Glomerular visceral epithelial cell (primary cell): ENCODE measurements around the gene ZNF222.

ENCODE experiments used
- DNase-seq: peaks from one replicate; pipeline ENCODE4 v3.0.0-alpha.2; 2016; ENCODE audit errors: extremely low spot score

ZNF222 gene

DNA sequence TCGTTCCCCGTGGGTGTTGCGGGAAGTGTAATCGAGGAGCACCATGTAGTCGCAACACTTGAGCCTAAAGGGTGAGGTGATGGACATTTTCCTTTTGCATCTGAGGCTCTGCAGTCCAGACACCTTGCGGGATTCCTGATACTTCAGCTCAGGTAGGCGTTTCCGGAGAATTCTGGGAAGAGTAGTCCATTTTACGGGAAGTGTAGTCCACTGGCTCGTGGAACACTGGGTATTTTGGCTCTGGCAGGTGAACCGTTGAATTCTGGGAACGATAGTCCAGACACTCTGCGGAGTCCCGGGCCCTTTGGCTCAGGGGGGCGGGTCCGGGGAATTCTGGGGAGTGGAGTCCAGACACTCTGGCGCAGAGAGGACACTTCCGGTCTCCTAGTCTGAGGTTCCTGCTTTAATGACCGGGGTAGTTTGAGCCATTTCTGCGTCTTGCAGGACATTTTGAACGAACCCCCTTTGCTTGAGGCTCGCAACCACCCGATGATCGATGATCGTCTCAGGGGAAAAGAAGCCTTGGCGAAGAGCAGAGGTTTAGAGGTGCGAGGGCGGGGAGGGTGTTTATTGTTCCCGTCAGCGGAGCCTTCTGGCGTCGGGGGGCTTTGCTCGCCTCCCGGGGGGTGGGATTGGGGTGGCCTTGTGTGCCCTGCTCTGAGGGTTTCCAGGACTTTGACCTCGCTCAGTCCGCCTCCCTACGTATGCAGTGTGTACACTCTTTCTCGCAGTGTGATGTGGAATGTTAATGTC is 26.6 kb downstream of the ZNF222 start, which contains the start of gene ZNF223:
Gene ZNF223 (plus strand): TSS at position 387 of the 753 bp plus-strand sequence. CDS start 3,141 bp downstream, outside the sequence.
- DNase-seq = peak; percentile 90

DNA sequence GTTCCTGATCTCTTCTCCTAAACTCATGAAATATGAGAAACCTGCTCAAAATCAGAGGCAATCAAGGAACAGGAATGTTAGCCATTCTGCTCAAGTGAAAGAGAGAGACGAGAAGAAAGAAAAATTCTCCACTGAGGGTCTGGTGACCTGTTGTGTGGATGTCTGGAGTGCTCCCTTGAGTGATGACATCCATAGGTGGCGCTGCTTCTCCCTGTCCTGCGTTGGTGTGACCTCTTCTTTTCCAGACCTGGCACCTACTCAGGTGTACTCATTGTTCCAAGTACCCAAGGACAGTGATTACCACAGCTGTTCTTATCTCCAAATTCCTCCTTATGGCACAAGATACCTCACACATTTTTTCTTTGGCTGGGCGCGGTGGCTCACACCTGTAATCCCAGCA is 30.7 kb downstream of the ZNF222 start:
- DNase-seq = no peak

DNA sequence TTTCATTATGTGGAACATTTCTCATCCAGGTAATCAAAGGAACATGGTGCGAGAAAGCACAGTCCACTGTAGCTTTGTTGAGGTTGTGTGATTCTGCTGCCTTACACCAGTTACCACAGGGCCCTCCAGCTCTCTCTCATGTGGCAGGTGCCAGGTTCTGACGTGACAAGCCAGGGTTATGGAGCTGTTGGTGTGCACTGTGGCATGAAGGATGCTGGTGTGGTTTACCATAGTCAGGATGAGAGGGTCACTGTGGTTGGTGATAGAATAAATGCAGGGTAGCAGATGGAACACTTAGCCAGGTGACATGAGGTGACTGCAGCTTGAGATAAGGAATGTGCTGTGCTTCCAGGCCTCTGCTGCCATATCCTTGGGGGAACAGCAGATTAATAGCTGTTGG is 34.0 kb downstream of the ZNF222 start:
- no peak for DNase-seq

DNA sequence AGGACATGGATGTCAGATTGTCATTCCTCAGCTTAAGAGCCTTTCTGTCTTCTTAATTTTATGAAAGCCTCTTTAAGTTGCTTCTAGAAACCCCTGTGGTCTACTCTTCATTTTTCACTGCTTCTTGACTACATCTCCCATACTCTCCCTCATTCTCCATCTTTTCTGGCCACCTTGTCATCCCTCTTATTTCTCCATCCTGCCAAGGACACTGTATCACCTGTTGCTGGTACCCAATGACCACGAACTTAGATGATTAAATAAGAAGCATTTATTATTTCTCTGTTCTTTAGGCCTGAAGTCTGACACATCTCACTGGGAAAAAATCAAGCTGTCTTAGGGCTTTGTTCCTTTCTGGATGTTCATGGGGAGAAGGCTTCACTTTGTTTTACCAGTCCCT is 35.9 kb downstream of the ZNF222 start:
- DNase-seq = no peak

DNA sequence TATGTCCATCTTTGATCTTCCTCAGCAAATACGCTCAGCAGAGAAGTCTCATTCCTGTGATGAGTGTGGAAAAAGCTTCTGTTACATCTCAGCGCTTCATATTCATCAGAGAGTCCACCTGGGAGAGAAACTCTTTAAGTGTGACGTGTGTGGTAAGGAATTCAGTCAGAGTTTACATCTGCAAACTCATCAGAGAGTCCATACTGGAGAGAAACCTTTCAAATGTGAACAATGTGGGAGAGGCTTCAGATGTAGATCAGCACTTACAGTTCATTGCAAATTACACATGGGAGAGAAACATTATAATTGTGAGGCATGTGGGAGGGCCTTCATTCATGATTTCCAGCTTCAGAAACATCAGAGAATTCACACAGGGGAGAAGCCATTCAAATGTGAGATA is 41.1 kb downstream of the ZNF222 start:
- DNase-seq = no peak

DNA sequence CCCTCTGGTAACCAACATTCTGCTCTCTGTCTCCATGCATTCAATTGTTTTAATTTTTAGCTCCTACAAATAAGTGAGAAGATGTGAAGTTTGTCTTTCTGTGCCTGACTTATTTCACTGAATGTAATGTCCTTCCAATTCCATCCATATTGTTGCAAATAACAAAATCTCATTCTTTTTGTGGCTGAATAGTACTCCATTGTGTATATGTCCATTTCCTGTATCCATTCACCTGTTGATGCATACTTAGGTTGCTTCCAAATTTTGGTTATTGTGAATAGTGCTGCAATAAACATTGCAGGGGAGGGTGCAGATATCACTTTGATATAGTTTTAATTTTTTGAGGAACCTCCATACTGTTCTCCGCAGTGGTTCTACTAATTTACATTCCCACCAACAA is 44.2 kb downstream of the ZNF222 start:
- no peak for DNase-seq

DNA sequence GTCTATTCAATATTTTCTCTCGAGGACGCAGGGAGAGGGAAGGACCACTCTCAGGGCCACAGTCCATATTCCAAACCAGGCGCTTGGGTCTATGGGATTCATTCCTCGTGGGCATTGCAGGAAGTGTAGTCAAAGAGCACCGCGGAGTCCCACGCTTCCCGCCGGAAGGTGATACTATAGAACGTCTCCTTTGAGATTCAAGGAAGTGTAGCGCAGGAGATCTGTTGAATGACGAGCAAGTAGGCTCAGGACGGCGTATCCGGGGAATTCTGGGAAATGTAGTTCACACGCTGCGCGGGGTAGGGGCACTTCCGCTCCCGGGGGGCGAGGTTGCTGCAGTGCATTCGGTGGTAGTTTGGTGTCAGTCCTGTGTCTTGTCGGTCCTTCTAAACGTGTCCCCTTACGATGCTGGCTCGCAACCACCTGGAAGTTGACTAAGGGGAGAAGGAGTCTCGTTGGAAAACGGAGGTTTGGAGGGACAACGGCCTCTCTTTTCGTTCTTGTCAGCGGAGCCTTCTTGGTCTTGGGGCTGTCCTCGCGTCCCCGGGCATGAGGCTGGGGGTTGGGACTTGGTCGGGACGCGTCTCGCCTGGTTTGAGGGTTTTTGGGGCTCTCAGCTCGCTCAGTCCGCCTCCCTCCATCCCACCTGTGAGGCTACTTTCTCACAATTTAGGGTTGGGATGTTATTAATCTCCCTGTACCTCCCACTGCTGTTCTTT is 46.8 kb downstream of the ZNF222 start, which contains the start of gene ZNF284:
Gene ZNF284 (plus strand): TSS at position 336 of the 719 bp plus-strand sequence. CDS start 4,231 bp downstream, outside the sequence.
- DNase-seq = peak; percentile 90

DNA sequence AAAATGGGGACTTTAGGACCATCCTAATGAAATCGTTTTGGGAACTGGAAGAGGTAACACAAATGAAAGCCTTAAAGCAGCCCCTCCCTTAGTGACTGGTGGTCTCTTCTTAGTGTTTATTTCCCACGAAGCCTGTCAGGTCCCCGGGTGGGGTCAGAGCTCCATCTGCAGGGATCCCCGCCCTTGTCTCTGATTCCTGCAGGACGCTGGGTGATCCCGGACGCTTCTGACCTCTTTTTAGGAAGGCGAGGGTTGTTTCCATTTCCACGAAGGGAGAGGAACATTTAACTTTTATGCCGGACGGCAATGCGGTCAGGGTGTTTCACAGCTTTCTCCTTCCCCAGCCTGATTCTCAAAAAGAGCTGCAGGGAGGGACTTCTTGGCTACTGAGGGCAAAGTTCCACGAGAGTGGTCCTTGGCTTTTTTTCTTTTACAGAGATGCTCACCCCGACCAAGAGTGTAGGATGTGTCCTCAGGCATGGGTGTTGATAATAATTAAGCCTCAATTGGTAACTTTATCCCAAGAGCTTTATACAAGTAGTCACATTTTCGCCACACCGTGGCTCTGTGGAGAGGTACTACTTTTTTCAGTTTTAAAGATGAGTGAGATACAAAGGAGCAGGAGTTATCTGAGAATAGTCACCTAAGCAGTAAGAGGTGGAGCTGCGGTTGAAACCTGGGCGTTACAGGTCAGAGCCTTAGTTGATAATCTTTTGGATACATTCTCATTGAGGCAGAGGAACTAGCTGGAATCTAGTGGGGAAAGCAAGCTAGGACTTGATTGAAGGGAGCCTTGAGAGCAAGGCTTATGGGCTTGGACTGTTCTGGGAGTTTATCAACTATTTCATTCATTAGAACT is 47.6 kb downstream of the ZNF222 start:
- peak; percentile 21 for DNase-seq

DNA sequence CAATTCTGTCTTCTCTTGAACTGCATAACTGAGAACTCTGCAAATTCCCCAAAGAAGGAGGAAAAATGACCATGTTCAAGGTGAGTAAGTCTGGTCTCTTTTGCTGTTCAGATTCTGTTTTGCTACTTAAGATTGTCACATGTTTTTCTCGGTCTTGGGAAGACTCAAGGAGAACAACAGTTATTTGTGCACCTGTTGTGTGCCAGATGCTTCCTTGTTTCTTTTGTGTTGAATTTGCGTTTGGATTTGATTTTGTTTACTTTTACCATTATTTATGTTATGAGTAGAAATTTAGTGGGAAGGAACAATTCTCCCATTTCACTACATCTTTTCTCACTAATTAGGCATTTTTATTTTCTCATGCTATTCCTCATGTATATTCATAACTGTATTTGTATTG is 51.1 kb downstream of the ZNF222 start:
- DNase-seq = no peak
